Osteoblast (primary cell): ENCODE measurements around the gene MAN1C1. TPM values are rescaled to one million over a fixed set of nuclear protein-coding genes. Genes with fewer than 3 reads are reported as not detected.

Source experiments
- DNase-seq: peaks from one replicate; pipeline ENCODE4 v3.0.0; 2011; ENCODE audit warnings: low spot score, mixed read lengths; ENCODE audit not compliant: insufficient read length; ENCODE audit errors: missing footprints
- H2AFZ ChIP-seq: 2 replicates; pipeline ENCODE4 v1.6.0; 2011; ENCODE audit warnings: mild to moderate bottlenecking, low read length
- H3K27ac ChIP-seq: 2 replicates; pipeline ENCODE4 v1.5.1; 2011; ENCODE audit warnings: mild to moderate bottlenecking, low read depth, low read length, moderate library complexity
- H3K27me3 ChIP-seq: 2 replicates; pipeline ENCODE4 v1.6.0; 2012; ENCODE audit warnings: mild to moderate bottlenecking, control low read depth, inconsistent platforms, low read length, moderate library complexity; ENCODE audit not compliant: insufficient read depth
- H3K36me3 ChIP-seq: 2 replicates; pipeline ENCODE4 v1.5.1; 2011; ENCODE audit warnings: mild to moderate bottlenecking, low read length, control low read depth, moderate library complexity; ENCODE audit not compliant: insufficient read depth
- H3K4me1 ChIP-seq: 2 replicates; pipeline ENCODE4 v1.5.1; 2011; ENCODE audit warnings: mild to moderate bottlenecking, low read length, control low read depth, moderate library complexity; ENCODE audit not compliant: insufficient read depth
- H3K4me2 ChIP-seq: 2 replicates; pipeline ENCODE4 v1.6.0; 2011; ENCODE audit warnings: mild to moderate bottlenecking, low read length; ENCODE audit not compliant: insufficient read depth
- H3K4me3 ChIP-seq: fragments of 200-600 bp; sonication (generic); 3 replicates; pipeline ENCODE4 v1.5.1; 2012; ENCODE audit warnings: mild to moderate bottlenecking, low read length, inconsistent platforms; ENCODE audit not compliant: insufficient read depth
- H3K79me2 ChIP-seq: 2 replicates; pipeline ENCODE4 v1.6.0; 2012; ENCODE audit warnings: mild to moderate bottlenecking, low read length, control low read depth, inconsistent platforms; ENCODE audit not compliant: insufficient read depth
- H3K9me3 ChIP-seq: 2 replicates; pipeline ENCODE4 v1.5.1; 2011; ENCODE audit warnings: low read depth, low read length, control low read depth
- H4K20me1 ChIP-seq: 2 replicates; pipeline ENCODE4 v1.6.0; 2012; ENCODE audit warnings: mild to moderate bottlenecking, low read length, control low read depth; ENCODE audit not compliant: insufficient read depth
- CTCF ChIP-seq: IDR thresholded peaks from 2 replicates; pipeline ENCODE4 v1.5.1; 2011; ENCODE audit warnings: mild to moderate bottlenecking, low read depth, low read length, moderate library complexity; ENCODE audit errors: extremely low read depth
- total RNA-seq: library from RNA; depleted of rRNA; stranded (reverse); fragments of >200 nt; gene quantifications from 2 replicates; pipeline ENCODE4 v1.2.3, GENCODE V29; 2012

The MAN1C1 gene
- total RNA-seq, 1 donor, result 16.3 TPM

DNA sequence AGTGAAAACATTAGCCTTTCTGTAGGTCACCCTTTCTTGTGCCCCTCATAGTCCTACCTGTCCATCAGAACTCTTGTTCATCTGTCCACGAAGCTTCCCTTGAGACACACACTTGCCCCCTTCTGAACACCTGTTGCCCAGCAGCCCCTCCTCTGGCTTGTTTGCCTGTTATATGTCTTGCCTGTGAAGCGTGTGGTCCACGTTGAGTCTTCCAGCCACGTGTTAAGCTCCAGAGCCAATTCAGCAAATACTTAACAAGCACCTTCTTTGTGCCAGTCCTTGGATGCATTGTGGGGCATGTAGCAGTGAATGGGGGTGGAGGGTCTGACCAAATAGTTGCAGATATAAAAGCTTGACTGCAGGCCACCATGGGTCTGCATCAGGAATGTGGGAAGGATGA, 66.6 kb downstream of the MAN1C1 start:
- no peaks in the 10 kb centered on the region for H3K9me3 ChIP-seq
- DNase-seq, result no peak
- no peak overlapping the region for H3K4me2 ChIP-seq
- H3K27ac ChIP-seq, result no peak overlapping the region
- H3K4me1 ChIP-seq, result no peaks in the 10 kb centered on the region
- peaks cover 60% of the 10 kb centered on the region for H3K27me3 ChIP-seq
- TF ChIP-seq CTCF, result no peak
- H3K79me2 ChIP-seq, result no peaks in the 10 kb centered on the region
- H4K20me1 ChIP-seq, result no peaks in the 10 kb centered on the region
- H2AFZ ChIP-seq, result no peak overlapping the region
- H3K36me3 ChIP-seq, result no peaks in the 10 kb centered on the region
- no peak overlapping the region for H3K4me3 ChIP-seq

- DNase-seq, result no peak
- Histone ChIP-seq H2AFZ (no peak overlapping the region), H3K4me2 (no peak overlapping the region), H3K9me3 (no peaks in the 10 kb centered on the region), H3K27me3 (peaks cover 61% of the 10 kb centered on the region), H3K27ac (no peak overlapping the region), H3K4me3 (no peak overlapping the region), H3K4me1 (no peaks in the 10 kb centered on the region), H4K20me1 (no peaks in the 10 kb centered on the region), H3K36me3 (no peaks in the 10 kb centered on the region), H3K79me2 (no peaks in the 10 kb centered on the region)
- TF ChIP-seq CTCF, result no peak
Measured at GRCh38 chr1:25683731-25684130, 67.1 kb downstream of the MAN1C1 start.

- no peaks in the 10 kb centered on the region for H3K79me2 ChIP-seq
- no peak for DNase-seq
- H3K4me3 ChIP-seq, result no peak overlapping the region
- no peak overlapping the region for H3K27ac ChIP-seq
- no peaks in the 10 kb centered on the region for H3K4me1 ChIP-seq
- no peak for TF ChIP-seq CTCF
- H2AFZ ChIP-seq, result no peak overlapping the region
- H4K20me1 ChIP-seq, result no peaks in the 10 kb centered on the region
- H3K27me3 ChIP-seq, result peaks cover 62% of the 10 kb centered on the region
- H3K9me3 ChIP-seq, result no peaks in the 10 kb centered on the region
- H3K4me2 ChIP-seq, result no peak overlapping the region
- no peaks in the 10 kb centered on the region for H3K36me3 ChIP-seq
Measured at GRCh38 chr1:25684216-25684965, 67.8 kb downstream of the MAN1C1 start.

GRCh38 chr1:25685211-25685750, 68.7 kb downstream of the MAN1C1 start:
- no peak overlapping the region for H3K4me2 ChIP-seq
- no peak overlapping the region for H2AFZ ChIP-seq
- no peaks in the 10 kb centered on the region for H4K20me1 ChIP-seq
- no peaks in the 10 kb centered on the region for H3K79me2 ChIP-seq
- H3K36me3 ChIP-seq, result no peaks in the 10 kb centered on the region
- DNase-seq, result no peak
- no peaks in the 10 kb centered on the region for H3K9me3 ChIP-seq
- no peak for TF ChIP-seq CTCF
- no peak overlapping the region for H3K27ac ChIP-seq
- H3K4me1 ChIP-seq, result no peaks in the 10 kb centered on the region
- peaks cover 66% of the 10 kb centered on the region for H3K27me3 ChIP-seq
- no peak overlapping the region for H3K4me3 ChIP-seq
